Loucy (cell line): ENCODE measurements around the gene INS.

Experiments
- EZH2phosphoT487 ChIP-seq: fragments of 200-600 bp; IDR thresholded peaks from 2 replicates; pipeline ENCODE4 v1.6.1; 2018; ENCODE audit warnings: antibody characterized with exemption, mild to moderate bottlenecking, moderate library complexity, borderline replicate concordance
- TF ChIP-seq, protein P1 (sequence below): fragments of 200-600 bp; sonication (generic); conservative IDR thresholded peaks from 2 replicates; pipeline ENCODE4 v1.5.1; 2014; ENCODE audit warnings: mild to moderate bottlenecking, antibody characterized with exemption, low read length

DNA sequence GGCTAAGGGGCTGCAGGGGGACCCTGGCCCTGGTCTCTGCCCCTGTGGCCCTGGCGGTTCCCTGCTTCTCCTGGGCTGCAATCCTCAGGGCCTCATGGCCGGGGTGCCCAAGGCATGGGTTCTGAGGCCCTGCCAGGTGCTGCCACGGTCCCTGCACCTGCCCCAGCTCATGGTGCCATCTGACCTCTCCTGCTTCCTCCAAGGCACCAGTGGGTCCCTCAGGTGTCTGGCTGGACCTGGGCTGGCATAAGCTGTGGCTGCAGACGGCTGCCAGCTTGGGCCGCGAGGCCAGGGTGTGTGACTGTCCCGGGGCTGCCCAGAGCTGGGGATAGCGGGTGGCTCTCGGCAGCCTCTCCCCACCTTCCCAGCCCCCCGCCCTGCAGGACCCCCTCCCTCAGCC lies 2.0 kb downstream of the INS start:
- TF ChIP-seq, protein P1, sequence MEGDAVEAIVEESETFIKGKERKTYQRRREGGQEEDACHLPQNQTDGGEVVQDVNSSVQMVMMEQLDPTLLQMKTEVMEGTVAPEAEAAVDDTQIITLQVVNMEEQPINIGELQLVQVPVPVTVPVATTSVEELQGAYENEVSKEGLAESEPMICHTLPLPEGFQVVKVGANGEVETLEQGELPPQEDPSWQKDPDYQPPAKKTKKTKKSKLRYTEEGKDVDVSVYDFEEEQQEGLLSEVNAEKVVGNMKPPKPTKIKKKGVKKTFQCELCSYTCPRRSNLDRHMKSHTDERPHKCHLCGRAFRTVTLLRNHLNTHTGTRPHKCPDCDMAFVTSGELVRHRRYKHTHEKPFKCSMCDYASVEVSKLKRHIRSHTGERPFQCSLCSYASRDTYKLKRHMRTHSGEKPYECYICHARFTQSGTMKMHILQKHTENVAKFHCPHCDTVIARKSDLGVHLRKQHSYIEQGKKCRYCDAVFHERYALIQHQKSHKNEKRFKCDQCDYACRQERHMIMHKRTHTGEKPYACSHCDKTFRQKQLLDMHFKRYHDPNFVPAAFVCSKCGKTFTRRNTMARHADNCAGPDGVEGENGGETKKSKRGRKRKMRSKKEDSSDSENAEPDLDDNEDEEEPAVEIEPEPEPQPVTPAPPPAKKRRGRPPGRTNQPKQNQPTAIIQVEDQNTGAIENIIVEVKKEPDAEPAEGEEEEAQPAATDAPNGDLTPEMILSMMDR: no peak
- TF ChIP-seq EZH2phosphoT487: no peak
